ENCODE data around the gene BCAS3. TPM values are rescaled to one million over a fixed set of nuclear protein-coding genes. Genes with fewer than 3 reads are reported as not detected.

BCAS3 gene
- total RNA-seq, 1 donor from 2014 or later = 14.5 TPM

GRCh38 chr17:61057257-61057656 is 379.6 kb downstream of the BCAS3 start:
- Histone ChIP-seq H3K4me2 (ENCODE audit: low read length) (no peak overlapping the region), H3K9me3 (ENCODE audit: insufficient read depth, low read depth, low read length) (no peaks in the 10 kb centered on the region), H4K20me1 (ENCODE audit: insufficient read depth, low read length) (no peaks in the 10 kb centered on the region), H3K36me3 (ENCODE audit: insufficient read depth, low read length) (no peaks in the 10 kb centered on the region), H3K79me2 (ENCODE audit: insufficient read depth, low read length) (no peaks in the 10 kb centered on the region), H3K27me3 (ENCODE audit: insufficient read depth, low read length) (no peaks in the 10 kb centered on the region), H3K27ac (ENCODE audit: low read depth, low read length) (no peak overlapping the region), H3K9ac (ENCODE audit: low read length) (no peak overlapping the region), H3K4me1 (ENCODE audit: insufficient read depth, low read length) (no peaks in the 10 kb centered on the region), H3K4me3 (ENCODE audit: insufficient read depth, low read depth, low read length) (no peak overlapping the region), H2AFZ (ENCODE audit: low read depth, low read length) (no peak overlapping the region)
- FAIRE-seq (no peak), DNase-seq (ENCODE audit: low read depth) (no peak)
- Mint-ChIP-seq H3K36me3 (ENCODE audit: low read depth, unreplicated experiment) (no peaks in the 10 kb centered on the region), H3K27me3 (ENCODE audit: low read depth, unreplicated experiment) (no peaks in the 10 kb centered on the region), H3K27ac (ENCODE audit: unreplicated experiment) (no peak overlapping the region), H3K4me3 (ENCODE audit: unreplicated experiment) (no peak overlapping the region), H3K4me1 (ENCODE audit: low read depth, unreplicated experiment) (no peaks in the 10 kb centered on the region), H3K9me3 (ENCODE audit: unreplicated experiment) (peaks cover 2% of the 10 kb centered on the region)
- no peak for TF ChIP-seq CTCF (IDR thresholded peaks at IDR 0.05; ENCODE audit: insufficient read depth, low read depth, low read length)
- no peak for TF ChIP-seq EZH2 (IDR thresholded peaks at IDR 0.05; ENCODE audit: insufficient read depth, low read length)

- FAIRE-seq = no peak
- H3K27me3 Mint-ChIP-seq (ENCODE audit: low read depth, unreplicated experiment) = no peaks in the 10 kb centered on the region
- H3K27me3 ChIP-seq (ENCODE audit: insufficient read depth, low read length) = no peaks in the 10 kb centered on the region
- H3K9ac ChIP-seq (ENCODE audit: low read length) = no peak overlapping the region
- H3K9me3 Mint-ChIP-seq (ENCODE audit: unreplicated experiment) = peaks cover 2% of the 10 kb centered on the region
- H3K4me1 ChIP-seq (ENCODE audit: insufficient read depth, low read length) = no peaks in the 10 kb centered on the region
- no peaks in the 10 kb centered on the region for H3K4me1 Mint-ChIP-seq (ENCODE audit: low read depth, unreplicated experiment)
- no peak overlapping the region for H3K27ac Mint-ChIP-seq (ENCODE audit: unreplicated experiment)
- no peak overlapping the region for H3K27ac ChIP-seq (ENCODE audit: low read depth, low read length)
- H3K36me3 ChIP-seq (ENCODE audit: insufficient read depth, low read length) = no peaks in the 10 kb centered on the region
- TF ChIP-seq CTCF (IDR thresholded peaks at IDR 0.05; ENCODE audit: insufficient read depth, low read depth, low read length) = no peak
- no peak for TF ChIP-seq EZH2 (IDR thresholded peaks at IDR 0.05; ENCODE audit: insufficient read depth, low read length)
- H3K36me3 Mint-ChIP-seq (ENCODE audit: low read depth, unreplicated experiment) = no peaks in the 10 kb centered on the region
- no peak overlapping the region for H3K4me2 ChIP-seq (ENCODE audit: low read length)
- H3K9me3 ChIP-seq (ENCODE audit: insufficient read depth, low read depth, low read length) = no peaks in the 10 kb centered on the region
- H2AFZ ChIP-seq (ENCODE audit: low read depth, low read length) = no peak overlapping the region
- H4K20me1 ChIP-seq (ENCODE audit: insufficient read depth, low read length) = no peaks in the 10 kb centered on the region
- no peak overlapping the region for H3K4me3 ChIP-seq (ENCODE audit: insufficient read depth, low read depth, low read length)
- H3K79me2 ChIP-seq (ENCODE audit: insufficient read depth, low read length) = no peaks in the 10 kb centered on the region
- no peak for DNase-seq (ENCODE audit: low read depth)
- H3K4me3 Mint-ChIP-seq (ENCODE audit: unreplicated experiment) = no peak overlapping the region
These were observed 380.4 kb downstream of the BCAS3 start for GRCh38 chr17:61058066-61058465.

GRCh38 chr17:61063528-61063927 is 385.9 kb downstream of the BCAS3 start:
- DNase-seq (ENCODE audit: low read depth) (no peak), FAIRE-seq (no peak)
- Histone ChIP-seq H2AFZ (ENCODE audit: low read depth, low read length) (no peak overlapping the region), H3K4me3 (ENCODE audit: insufficient read depth, low read depth, low read length) (no peak overlapping the region), H3K27ac (ENCODE audit: low read depth, low read length) (no peak overlapping the region), H3K36me3 (ENCODE audit: insufficient read depth, low read length) (no peaks in the 10 kb centered on the region), H3K4me2 (ENCODE audit: low read length) (no peak overlapping the region), H3K79me2 (ENCODE audit: insufficient read depth, low read length) (no peaks in the 10 kb centered on the region), H4K20me1 (ENCODE audit: insufficient read depth, low read length) (no peaks in the 10 kb centered on the region), H3K9me3 (ENCODE audit: insufficient read depth, low read depth, low read length) (no peaks in the 10 kb centered on the region), H3K4me1 (ENCODE audit: insufficient read depth, low read length) (no peaks in the 10 kb centered on the region), H3K9ac (ENCODE audit: low read length) (no peak overlapping the region), H3K27me3 (ENCODE audit: insufficient read depth, low read length) (no peaks in the 10 kb centered on the region)
- TF ChIP-seq EZH2 (IDR thresholded peaks at IDR 0.05; ENCODE audit: insufficient read depth, low read length) (no peak), CTCF (IDR thresholded peaks at IDR 0.05; ENCODE audit: insufficient read depth, low read depth, low read length) (no peak)
- no peaks in the 10 kb centered on the region for H3K36me3 Mint-ChIP-seq (ENCODE audit: low read depth, unreplicated experiment)
- peaks cover 12% of the 10 kb centered on the region for H3K4me1 Mint-ChIP-seq (ENCODE audit: low read depth, unreplicated experiment)
- peaks cover 2% of the 10 kb centered on the region for H3K9me3 Mint-ChIP-seq (ENCODE audit: unreplicated experiment)
- no peak overlapping the region for H3K27ac Mint-ChIP-seq (ENCODE audit: unreplicated experiment)
- H3K4me3 Mint-ChIP-seq (ENCODE audit: unreplicated experiment) = no peak overlapping the region
- H3K27me3 Mint-ChIP-seq (ENCODE audit: low read depth, unreplicated experiment) = no peaks in the 10 kb centered on the region
